ENCODE measurements around the gene CCT7. TPM values are rescaled to one million over a fixed set of nuclear protein-coding genes. Genes with fewer than 3 reads are reported as not detected.

Gene CCT7
- total RNA-seq, 1 donor from 2014 or later = 194 TPM

DNA sequence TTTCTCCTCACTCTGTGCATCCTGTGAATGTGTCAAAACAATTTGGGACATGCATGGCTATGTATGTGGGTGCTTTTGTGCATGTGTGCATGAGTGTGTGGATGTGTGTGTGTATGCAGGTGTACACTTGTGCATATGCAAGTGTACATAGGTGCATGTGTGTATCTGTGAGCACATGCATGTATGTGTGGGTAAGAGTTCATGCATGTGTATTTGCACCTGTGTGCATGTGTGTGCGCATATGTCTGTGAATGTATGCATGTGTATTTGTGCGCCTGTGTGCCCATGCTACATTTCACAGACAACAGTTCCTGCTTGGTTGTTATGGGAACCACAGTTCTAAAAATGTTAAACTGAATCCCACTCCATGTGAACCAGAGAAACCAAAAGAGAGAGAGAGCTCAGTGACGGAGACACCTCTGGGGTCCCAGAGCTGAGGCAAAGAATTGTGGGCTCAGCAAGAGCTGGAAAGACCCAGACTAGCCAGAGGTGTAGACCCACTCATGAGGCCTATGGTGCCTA is 52.1 kb downstream of the CCT7 start:
- ATAC-seq (no peak), DNase-seq (ENCODE audit: low spot score) (no peak)
- intact Hi-C loops (cut with DNase I) = no loop called here

DNA sequence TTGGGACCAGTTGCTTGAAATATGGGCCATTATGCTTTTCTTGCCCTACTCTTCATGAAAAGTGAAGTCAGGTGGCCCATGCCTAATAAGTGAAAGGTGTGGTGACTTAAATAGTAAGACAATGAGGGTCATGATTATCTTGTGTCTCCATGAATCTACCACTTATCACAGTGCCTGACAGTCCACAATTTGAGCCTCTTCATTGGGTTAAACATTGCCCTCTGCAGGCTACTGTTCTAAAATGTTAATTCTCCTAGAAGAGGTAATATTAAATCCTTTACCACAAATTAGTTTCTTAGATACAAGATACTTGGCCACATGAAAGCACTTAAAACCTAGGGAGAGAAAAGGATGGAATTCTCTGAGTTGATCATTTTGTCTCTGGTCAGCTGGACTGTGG is 55.2 kb downstream of the CCT7 start:
- ATAC-seq = no peak
- DNase-seq (ENCODE audit: low spot score) = no peak
- intact Hi-C loops (cut with DNase I) = no loop called here

DNA sequence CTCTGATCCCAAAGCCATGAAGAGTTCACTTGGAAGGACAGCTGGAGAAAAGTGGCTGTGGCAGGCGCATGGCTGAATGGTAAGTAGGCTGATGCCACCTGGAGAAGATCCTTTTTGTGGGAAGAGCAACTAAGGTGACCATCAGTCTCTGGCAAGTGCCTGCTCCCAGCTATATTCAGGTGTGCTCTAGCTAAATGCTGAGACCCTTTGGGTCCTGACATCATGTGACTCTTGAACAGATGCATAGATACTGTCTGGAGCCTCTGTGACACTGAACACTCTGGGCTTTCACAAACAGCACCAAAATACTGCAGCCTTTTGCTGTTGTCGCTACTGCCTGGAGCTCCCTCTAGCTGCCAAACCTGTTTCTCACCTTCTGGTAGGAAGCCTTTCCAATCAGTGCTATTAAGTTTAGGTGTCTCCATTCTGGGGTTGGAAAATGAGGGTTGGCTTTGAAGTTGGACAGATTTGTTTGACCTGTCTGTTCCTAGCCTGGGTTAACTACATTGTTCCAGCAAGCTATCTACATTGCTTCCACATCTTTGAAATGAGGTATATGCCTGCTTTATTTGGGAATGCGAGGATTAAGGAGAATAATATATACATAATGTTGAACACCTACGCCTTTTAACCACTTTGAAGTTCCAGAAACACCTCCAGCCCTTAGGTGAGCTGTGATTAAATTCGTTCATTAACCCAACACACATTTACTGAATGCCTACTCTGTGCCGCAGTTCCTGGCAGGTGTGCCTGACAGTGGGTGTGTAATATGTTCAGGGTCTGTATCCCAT is 56.1 kb downstream of the CCT7 start:
- intact Hi-C loops (cut with DNase I) = no loop called here
- ATAC-seq (no peak), DNase-seq (ENCODE audit: low spot score) (no peak)

DNA sequence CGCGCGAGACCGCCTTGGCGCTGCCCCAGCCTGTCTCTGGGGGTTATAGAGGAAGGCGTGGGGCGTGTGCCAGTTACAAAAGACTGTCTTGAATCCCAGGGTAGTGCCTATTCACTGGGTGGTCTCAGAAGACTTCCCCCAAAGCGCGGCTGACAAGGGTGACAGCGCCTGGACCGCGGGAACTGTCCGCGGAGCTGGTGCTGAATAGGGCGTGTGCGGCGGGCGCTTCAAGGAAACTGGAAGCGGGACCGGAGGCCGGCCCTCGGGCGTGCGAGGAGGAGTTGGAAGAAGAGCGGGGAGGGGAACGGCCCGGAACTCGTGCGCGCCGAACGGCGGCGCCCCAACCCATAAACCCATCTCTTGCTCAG is 57.0 kb downstream of the CCT7 start:
- intact Hi-C loops (cut with DNase I) = no loop called here
- no peak for DNase-seq (ENCODE audit: low spot score)
- no peak for ATAC-seq

DNA sequence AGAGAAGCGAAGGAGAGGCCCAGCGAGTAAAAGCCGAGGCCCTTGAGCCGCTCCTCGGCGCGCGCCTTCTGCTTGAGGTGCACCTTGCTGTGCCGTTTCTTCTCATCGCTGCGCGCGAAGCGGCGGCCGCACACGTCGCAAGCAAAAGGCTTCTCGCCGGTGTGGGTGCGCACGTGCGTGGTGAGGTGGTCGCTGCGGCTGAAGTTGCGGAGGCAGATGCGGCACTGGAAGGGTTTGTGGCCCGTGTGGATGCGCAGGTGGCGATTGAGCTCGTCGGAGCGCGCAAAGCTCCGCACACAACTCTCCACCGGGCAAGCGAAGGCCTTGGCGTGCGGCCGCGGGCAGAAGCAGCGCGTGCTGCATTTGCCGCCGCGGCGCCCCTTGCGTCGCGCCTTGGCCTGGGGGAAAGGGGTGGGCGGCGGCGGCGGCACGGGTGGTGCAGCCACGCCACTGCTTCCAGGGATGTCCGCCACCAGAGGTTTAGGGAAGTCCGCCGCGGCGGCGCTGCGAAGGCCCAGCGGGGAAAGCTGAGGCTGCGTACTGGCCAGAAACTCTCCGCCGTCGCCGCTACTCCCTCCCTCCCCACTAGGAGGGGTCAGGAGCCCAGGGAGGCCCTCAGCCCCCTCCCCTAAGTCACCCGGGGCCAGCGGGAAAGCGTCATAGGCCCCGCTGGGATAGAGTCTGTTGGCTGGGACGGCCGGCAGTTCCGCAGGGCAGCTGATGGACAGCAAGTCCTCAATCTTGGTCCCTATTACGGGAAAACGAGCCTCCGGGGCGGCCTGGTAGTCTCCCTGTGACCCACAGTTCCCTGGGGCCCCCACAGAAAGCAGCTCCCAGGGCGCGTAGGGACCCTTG is 57.6 kb downstream of the CCT7 start:
- no peak for ATAC-seq
- no peak for DNase-seq (ENCODE audit: low spot score)
- intact Hi-C loops (cut with DNase I) = no loop called here

DNA sequence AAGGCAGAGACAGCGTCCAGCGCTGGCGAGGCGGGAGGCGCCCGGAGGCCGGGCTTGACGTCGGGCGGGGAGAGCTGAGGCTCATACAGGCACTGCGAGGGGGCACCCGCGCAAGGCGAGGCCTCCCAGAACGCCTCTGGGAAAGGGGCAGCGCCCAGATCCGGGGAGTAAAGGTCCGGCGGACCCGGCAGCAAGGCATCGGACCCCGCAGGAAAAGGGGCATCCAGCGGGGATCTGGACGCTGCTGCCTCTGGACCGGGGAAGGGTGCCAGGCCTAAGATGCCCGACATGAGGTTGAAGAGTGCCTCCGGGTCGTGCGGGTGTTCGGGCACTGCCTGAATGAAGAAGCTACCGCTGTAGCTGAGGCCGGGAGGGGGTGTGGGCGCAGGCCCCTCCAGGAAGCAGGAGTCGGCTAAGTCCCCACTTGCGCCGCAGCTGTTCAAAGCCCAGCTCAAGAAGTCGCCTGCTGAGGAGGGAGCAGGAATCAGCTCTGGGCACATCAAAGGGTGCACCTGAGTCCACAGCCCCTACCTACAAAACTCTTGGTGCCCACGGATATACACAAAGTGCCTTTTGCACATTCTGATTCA is 58.3 kb downstream of the CCT7 start:
- DNase-seq (ENCODE audit: low spot score) = no peak
- ATAC-seq = no peak
- intact Hi-C loops (cut with DNase I) = no loop called here

DNA sequence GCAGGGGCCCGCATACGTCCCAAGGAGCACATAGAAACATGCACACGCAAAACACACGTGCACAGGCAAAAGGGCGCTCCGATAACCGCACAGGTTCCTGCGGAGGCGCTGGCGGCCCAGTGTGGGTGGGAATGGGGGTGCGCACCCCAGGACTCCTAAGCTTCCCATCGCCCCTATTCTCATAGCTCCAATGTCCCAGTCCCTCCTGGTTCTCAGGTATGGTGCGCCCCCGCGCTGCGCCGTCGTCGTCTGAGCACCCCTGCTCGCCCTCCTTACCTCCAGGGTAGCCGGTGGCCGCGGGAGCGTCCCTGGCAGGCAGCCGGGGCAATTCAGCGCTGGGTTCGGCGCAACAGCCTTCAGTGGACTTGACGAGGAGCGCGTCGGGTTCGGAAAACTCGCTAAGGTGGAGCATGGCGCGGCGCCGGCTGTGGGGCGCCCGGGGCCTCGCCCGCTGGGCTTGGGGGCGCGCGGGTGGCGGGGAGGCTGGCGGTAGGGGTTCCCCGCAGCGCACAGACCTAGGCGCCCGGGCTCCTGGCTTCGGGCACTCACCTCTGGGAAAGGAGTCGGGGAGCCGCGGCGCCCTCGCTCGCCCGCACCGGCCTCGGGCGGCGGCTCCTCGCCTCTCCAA is 58.9 kb downstream of the CCT7 start:
- intact Hi-C loops (cut with DNase I) = no loop called here
- no peak for DNase-seq (ENCODE audit: low spot score)
- no peak for ATAC-seq

DNA sequence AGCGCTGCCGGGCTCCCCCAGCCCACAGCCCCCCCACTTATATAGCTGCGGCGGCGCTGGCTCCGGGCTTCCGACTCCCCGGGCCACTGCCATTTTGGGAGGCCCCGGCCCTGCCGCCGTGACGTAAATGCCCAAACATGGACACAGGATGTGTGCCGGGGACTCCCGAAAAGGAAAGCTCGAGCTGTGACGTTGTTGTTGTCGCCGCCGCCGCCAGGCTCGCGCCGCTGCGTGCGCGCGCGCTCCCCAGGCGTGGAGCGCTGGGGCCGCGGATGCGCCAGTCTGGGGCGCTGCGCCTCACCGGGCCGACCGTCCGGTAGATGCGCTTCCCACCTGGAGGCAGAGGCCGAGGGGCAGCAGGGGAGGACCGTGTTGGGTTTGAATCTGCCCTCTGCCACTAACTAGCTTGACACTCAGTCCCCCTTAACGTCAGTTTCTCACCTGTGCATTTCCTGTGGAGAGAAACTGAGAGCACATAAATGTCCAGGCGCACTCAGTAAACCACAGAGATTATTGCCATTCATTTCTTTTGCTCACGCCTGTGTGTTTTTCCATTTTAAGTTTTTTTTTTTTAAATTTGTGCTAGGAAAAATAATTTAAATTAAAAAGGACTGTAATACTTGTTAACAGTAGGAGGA is 59.5 kb downstream of the CCT7 start, which contains the start of gene EGR4:
EGR4 (minus strand) TSS at position 15 of the 638 bp plus-strand sequence. CDS start 231 bp downstream, outside the sequence.
- ATAC-seq (no peak), DNase-seq (ENCODE audit: low spot score) (no peak)
- intact Hi-C loops (cut with DNase I) = no loop called here

DNA sequence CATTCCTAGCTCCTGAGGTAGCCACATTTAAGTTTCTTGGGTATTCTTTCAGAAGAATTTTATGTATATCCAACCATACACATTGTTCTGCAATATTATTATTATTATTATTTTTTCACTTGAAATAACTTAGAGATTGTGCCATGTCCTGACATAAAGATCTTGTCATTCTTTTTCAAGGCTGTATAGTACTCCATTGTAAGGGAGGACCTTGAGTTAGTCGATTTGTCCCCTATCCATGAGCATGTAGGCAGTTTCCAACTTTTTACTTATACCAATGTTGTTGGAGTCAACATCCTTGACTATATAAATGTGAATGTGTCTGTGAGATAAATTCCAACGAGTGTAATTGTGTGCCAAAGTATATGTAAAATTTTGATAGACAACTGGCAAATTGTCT is 60.1 kb downstream of the CCT7 start:
- ATAC-seq = no peak
- no peak for DNase-seq (ENCODE audit: low spot score)
- intact Hi-C loops (cut with DNase I) = no loop called here

- intact Hi-C loops (cut with DNase I) = no loop called here
- DNase-seq (ENCODE audit: low spot score) (no peak), ATAC-seq (no peak)
Observed at GRCh38 chr2:73295751-73296400, 61.8 kb downstream of the CCT7 start.

DNA sequence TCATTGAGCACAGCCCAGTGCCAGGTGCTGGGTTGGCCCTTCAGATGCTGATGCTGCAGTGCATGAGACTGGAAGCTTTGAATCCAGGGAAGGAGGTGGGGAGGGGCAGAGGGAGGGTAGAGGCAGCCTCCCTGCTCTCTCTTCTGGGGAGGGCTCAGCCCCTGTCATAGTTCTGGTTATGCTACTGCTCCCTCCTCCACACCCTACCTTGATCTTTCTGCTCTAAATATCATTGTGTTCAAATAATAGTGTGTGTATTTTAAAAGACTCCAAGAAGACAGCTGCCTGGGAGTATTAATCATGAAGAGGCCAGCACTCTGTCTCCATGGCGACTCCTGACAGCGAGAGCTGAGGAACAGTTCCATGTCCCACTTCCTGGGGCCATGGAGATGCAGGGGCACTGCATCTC is 63.0 kb downstream of the CCT7 start:
- intact Hi-C loops (cut with DNase I) = no loop called here
- ATAC-seq = no peak

DNA sequence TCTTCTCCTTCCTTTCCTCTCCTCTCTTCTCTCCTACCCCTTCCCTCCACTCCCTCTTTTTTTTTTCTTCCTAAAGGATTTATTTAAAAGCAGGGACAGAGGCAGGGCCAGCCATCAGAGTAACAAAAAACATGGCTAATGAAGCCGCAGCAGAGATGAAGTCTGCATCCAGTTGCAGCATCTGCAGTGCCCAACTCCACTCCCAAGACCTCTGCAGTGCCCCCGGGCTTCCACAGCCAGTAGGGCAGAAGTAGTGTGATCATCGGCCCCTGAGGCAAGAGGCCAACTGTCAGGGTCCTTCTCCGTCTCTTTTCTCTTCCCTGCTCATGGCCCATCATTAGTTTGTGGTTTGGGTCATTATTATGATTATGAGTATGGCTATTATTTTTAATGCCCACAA is 63.5 kb downstream of the CCT7 start:
- ATAC-seq (no peak), DNase-seq (ENCODE audit: low spot score) (no peak)
- intact Hi-C loops (cut with DNase I) = no loop called here

More for the DNA sequence above, 63.0 kb downstream of the CCT7 start:
- no peak for DNase-seq (ENCODE audit: low spot score)

- no peak for DNase-seq (ENCODE audit: low spot score)
- ATAC-seq = no peak
- intact Hi-C loops (cut with DNase I) = no loop called here
Observed at GRCh38 chr2:73300926-73301325, 66.8 kb downstream of the CCT7 start.

DNA sequence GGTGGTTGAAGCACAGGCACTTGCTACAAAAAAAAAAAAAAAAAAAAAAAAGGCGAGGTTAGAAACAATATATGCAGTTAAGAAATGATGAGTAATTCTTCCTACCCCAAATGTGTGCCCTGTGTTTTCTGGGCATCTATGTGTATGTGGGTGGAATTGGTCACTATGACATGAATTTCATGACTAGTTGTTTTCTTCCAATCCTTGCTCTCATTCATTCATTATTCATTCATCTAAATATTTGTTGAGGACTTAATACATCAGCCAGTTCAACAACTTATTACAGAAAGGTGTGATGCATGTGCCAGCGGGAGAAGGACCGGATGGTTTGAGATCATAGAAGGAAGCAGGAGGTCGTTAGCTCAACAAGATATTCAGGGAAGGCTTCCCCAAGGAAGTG is 67.5 kb downstream of the CCT7 start:
- DNase-seq (ENCODE audit: low spot score) (no peak), ATAC-seq (no peak)
- intact Hi-C loops (cut with DNase I) = no loop called here

Other genes with a start within 250 kb of the CCT7 start
- 19.5 TPM for gene SFXN5, start 162.6 kb upstream of the CCT7 start, total RNA-seq
- gene RAB11FIP5, start 121.4 kb upstream of the CCT7 start, total RNA-seq = 40.3 TPM
- not detected for gene NOTO, start 31.7 kb upstream of the CCT7 start, total RNA-seq
- gene SMYD5, start 20.1 kb upstream of the CCT7 start, total RNA-seq = 22.7 TPM
- gene PRADC1, start 1.1 kb upstream of the CCT7 start, total RNA-seq = 15.2 TPM
- gene FBXO41, start 50.2 kb downstream of the CCT7 start, total RNA-seq = 2.1 TPM
- not detected for gene EGR4, start 59.2 kb downstream of the CCT7 start, total RNA-seq
- gene ALMS1, start 151.5 kb downstream of the CCT7 start, total RNA-seq = 28.2 TPM